ENCODE measurements around the gene SH2D7. TPM values are rescaled to one million over a fixed set of nuclear protein-coding genes. Genes with fewer than 3 reads are reported as not detected.

SH2D7 gene
- not detected for total RNA-seq

- FAIRE-seq (no peak), DNase-seq (ENCODE audit: low spot score in 2 of 2) (no peak)
These were observed at the start of gene SH2D7 for GRCh38 chr15:78092261-78093041. Gene SH2D7 (plus strand): TSS chr15:78092561. CDS start chr15:78092585, 24 bp downstream.

- FAIRE-seq: no peak
- DNase-seq (ENCODE audit: low spot score in 2 of 2): no peak
These were observed 47.8 kb upstream of the SH2D7 start for GRCh38 chr15:78044407-78045155.

GRCh38 chr15:78045189-78045588 is 47.2 kb upstream of the SH2D7 start:
- DNase-seq (ENCODE audit: low spot score in 2 of 2) (no peak), FAIRE-seq (no peak)

GRCh38 chr15:78046796-78047341 is 45.5 kb upstream of the SH2D7 start:
- DNase-seq (ENCODE audit: low spot score in 2 of 2) (no peak), FAIRE-seq (no peak)

GRCh38 chr15:78047761-78048627 is 44.4 kb upstream of the SH2D7 start:
- no peak for DNase-seq (ENCODE audit: low spot score in 2 of 2)

GRCh38 chr15:78048628-78048920 is 43.8 kb upstream of the SH2D7 start:
- no peak for FAIRE-seq

More at GRCh38 chr15:78047761-78048627, 44.4 kb upstream of the SH2D7 start:
- no peak for FAIRE-seq

GRCh38 chr15:78049691-78050440 is 42.5 kb upstream of the SH2D7 start:
- DNase-seq (ENCODE audit: low spot score in 2 of 2) (no peak), FAIRE-seq (no peak)

More at GRCh38 chr15:78048628-78048920, 43.8 kb upstream of the SH2D7 start:
- no peak for DNase-seq (ENCODE audit: low spot score in 2 of 2)

GRCh38 chr15:78050441-78050809 is 41.9 kb upstream of the SH2D7 start:
- no peak for DNase-seq (ENCODE audit: low spot score in 2 of 2)
- no peak for FAIRE-seq

GRCh38 chr15:78050826-78051225 is 41.5 kb upstream of the SH2D7 start:
- DNase-seq (ENCODE audit: low spot score in 2 of 2) (no peak), FAIRE-seq (no peak)

GRCh38 chr15:78051596-78051995 is 40.8 kb upstream of the SH2D7 start:
- no peak for FAIRE-seq
- no peak for DNase-seq (ENCODE audit: low spot score in 2 of 2)

GRCh38 chr15:78052001-78052401 is 40.4 kb upstream of the SH2D7 start:
- no peak for DNase-seq (ENCODE audit: low spot score in 2 of 2)
- no peak for FAIRE-seq

- FAIRE-seq: no peak
- no peak for DNase-seq (ENCODE audit: low spot score in 2 of 2)
These were observed 39.8 kb upstream of the SH2D7 start for GRCh38 chr15:78052545-78052944.

GRCh38 chr15:78054518-78054917 is 37.8 kb upstream of the SH2D7 start:
- DNase-seq (ENCODE audit: low spot score in 2 of 2) (no peak), FAIRE-seq (no peak)

GRCh38 chr15:78054966-78055365 is 37.4 kb upstream of the SH2D7 start:
- DNase-seq (ENCODE audit: low spot score in 2 of 2) (no peak), FAIRE-seq (no peak)

- no peak for FAIRE-seq
- no peak for DNase-seq (ENCODE audit: low spot score in 2 of 2)
These were observed 36.2 kb upstream of the SH2D7 start for GRCh38 chr15:78055919-78056713.

GRCh38 chr15:78056714-78057269 is 35.6 kb upstream of the SH2D7 start:
- FAIRE-seq (no peak), DNase-seq (ENCODE audit: low spot score in 2 of 2) (no peak)

GRCh38 chr15:78057803-78058202 is 34.6 kb upstream of the SH2D7 start:
- FAIRE-seq (no peak), DNase-seq (ENCODE audit: low spot score in 2 of 2) (no peak)

- no peak for DNase-seq (ENCODE audit: low spot score in 2 of 2)
- no peak for FAIRE-seq
These were observed 33.9 kb upstream of the SH2D7 start for GRCh38 chr15:78058401-78058935.
